Measurements from ENCODE around the gene RNF213. TPM values are rescaled to one million over a fixed set of nuclear protein-coding genes. Genes with fewer than 3 reads are reported as not detected.

Gene RNF213
- total RNA-seq, 1 experiment from 2014 or later: 70.5 TPM

- Mint-ChIP-seq H3K27me3 (ENCODE audit: low read depth) (no peaks in the 10 kb centered on the region), H3K9me3 (no peaks in the 10 kb centered on the region), H3K4me1 (peaks cover 12% of the 10 kb centered on the region), H3K36me3 (peaks cover 10% of the 10 kb centered on the region; the same call in 1 of the 2 replicates), H3K27ac (peak overlapping the region; percentile 29; the same call in 1 of the 2 replicates), H3K4me3 (no peak overlapping the region)
- ATAC-seq (no peak; the same call in 1 of the 2 replicates), DNase-seq (ENCODE audit: low spot score) (no peak)
- ChIA-PET POLR2A (no interaction called here), CTCF (interaction anchor here (1.2 to 2.7 kb wide), 3 partner anchors 78 to 159 kb away, joined by 5 to 13 read pairs (median 7); no protein-coding TSS in a partner anchor)
- TF ChIP-seq RELA (CRISPR knock-in tag; IDR thresholded peaks at IDR 0.05; ENCODE audit: borderline replicate concordance): no peak
- TF ChIP-seq JAZF1 (CRISPR knock-in tag; IDR thresholded peaks at IDR 0.05): no peak
- TF ChIP-seq, protein P1, sequence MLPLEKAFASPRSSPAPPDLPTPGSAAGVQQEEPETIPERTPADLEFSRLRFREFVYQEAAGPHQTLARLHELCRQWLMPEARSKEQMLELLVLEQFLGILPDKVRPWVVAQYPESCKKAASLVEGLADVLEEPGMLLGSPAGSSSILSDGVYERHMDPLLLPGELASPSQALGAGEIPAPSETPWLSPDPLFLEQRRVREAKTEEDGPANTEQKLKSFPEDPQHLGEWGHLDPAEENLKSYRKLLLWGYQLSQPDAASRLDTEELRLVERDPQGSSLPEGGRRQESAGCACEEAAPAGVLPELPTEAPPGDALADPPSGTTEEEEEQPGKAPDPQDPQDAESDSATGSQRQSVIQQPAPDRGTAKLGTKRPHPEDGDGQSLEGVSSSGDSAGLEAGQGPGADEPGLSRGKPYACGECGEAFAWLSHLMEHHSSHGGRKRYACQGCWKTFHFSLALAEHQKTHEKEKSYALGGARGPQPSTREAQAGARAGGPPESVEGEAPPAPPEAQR (CRISPR knock-in tag; IDR thresholded peaks at IDR 0.05): no peak
- TF ChIP-seq FOXP1 (CRISPR knock-in tag; IDR thresholded peaks at IDR 0.05; ENCODE audit: borderline replicate concordance): no peak
- no peak for TF ChIP-seq HMGA2 (CRISPR knock-in tag; IDR thresholded peaks at IDR 0.05)
- TF ChIP-seq ZNF138 (CRISPR knock-in tag; conservative IDR thresholded peaks at IDR 0.05): no peak
- TF ChIP-seq ESRRA (CRISPR knock-in tag; IDR thresholded peaks at IDR 0.05; ENCODE audit: borderline replicate concordance): no peak
Observed at GRCh38 chr17:80283116-80283852, 22.6 kb downstream of the RNF213 start.

- no peaks in the 10 kb centered on the region for H3K27me3 Mint-ChIP-seq (ENCODE audit: low read depth)
- H3K4me3 Mint-ChIP-seq: no peak overlapping the region
- CTCF ChIA-PET: interaction anchor here (0.6 to 2.7 kb wide), 12 partner anchors 11 to 313 kb away, joined by 3 to 13 read pairs (median 3); partner anchors contain the start of genes GAA, SGSH and SLC26A11
- peaks cover 12% of the 10 kb centered on the region for H3K4me1 Mint-ChIP-seq
- no peaks in the 10 kb centered on the region for H3K9me3 Mint-ChIP-seq
- POLR2A ChIA-PET: interaction anchor here (0.7 kb wide), 1 partner anchor 246 kb away, joined by 4 read pairs; no protein-coding TSS in a partner anchor
- ATAC-seq (peak; percentile 76), DNase-seq (ENCODE audit: low spot score) (peak; percentile 65)
- peaks cover 18% of the 10 kb centered on the region for H3K36me3 Mint-ChIP-seq
- TF ChIP-seq NFE2L1 (CRISPR knock-in tag; IDR thresholded peaks at IDR 0.05) (no peak), MAX (CRISPR knock-in tag; IDR thresholded peaks at IDR 0.05) (peak; percentile 45; the same call in 1 of the 2 replicates)
- TF ChIP-seq, protein P2, sequence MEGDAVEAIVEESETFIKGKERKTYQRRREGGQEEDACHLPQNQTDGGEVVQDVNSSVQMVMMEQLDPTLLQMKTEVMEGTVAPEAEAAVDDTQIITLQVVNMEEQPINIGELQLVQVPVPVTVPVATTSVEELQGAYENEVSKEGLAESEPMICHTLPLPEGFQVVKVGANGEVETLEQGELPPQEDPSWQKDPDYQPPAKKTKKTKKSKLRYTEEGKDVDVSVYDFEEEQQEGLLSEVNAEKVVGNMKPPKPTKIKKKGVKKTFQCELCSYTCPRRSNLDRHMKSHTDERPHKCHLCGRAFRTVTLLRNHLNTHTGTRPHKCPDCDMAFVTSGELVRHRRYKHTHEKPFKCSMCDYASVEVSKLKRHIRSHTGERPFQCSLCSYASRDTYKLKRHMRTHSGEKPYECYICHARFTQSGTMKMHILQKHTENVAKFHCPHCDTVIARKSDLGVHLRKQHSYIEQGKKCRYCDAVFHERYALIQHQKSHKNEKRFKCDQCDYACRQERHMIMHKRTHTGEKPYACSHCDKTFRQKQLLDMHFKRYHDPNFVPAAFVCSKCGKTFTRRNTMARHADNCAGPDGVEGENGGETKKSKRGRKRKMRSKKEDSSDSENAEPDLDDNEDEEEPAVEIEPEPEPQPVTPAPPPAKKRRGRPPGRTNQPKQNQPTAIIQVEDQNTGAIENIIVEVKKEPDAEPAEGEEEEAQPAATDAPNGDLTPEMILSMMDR (IDR thresholded peaks at IDR 0.05): no peak
- peak overlapping the region; percentile 39 for H3K27ac Mint-ChIP-seq
Observed at GRCh38 chr17:80284631-80285030, 24.0 kb downstream of the RNF213 start.

- CTCF ChIA-PET: interaction anchor here (0.7 to 2.7 kb wide), 5 partner anchors 12 to 184 kb away, joined by 3 to 13 read pairs (median 3); partner anchors contain the start of gene GAA
Observed at GRCh38 chr17:80285237-80285920, 24.7 kb downstream of the RNF213 start.

More at GRCh38 chr17:80285237-80285920, 24.7 kb downstream of the RNF213 start:
- DNase-seq (ENCODE audit: low spot score) (no peak), ATAC-seq (no peak)
- POLR2A ChIA-PET: no interaction called here
- Mint-ChIP-seq H3K9me3 (no peaks in the 10 kb centered on the region), H3K4me1 (peaks cover 12% of the 10 kb centered on the region), H3K36me3 (peaks cover 21% of the 10 kb centered on the region), H3K27me3 (ENCODE audit: low read depth) (no peaks in the 10 kb centered on the region), H3K4me3 (no peak overlapping the region), H3K27ac (no peak overlapping the region)
- no peak for TF ChIP-seq SP1 (CRISPR knock-in tag; conservative IDR thresholded peaks at IDR 0.05)
- no peak for TF ChIP-seq TCF7 (CRISPR knock-in tag; IDR thresholded peaks at IDR 0.05; ENCODE audit: low read depth)
- no peak for TF ChIP-seq ZNF232 (CRISPR knock-in tag; IDR thresholded peaks at IDR 0.05)
- no peak for TF ChIP-seq PRDM15 (CRISPR knock-in tag; IDR thresholded peaks at IDR 0.05)
- TF ChIP-seq, protein P1 (CRISPR knock-in tag; IDR thresholded peaks at IDR 0.05): no peak
- no peak for TF ChIP-seq CDX4 (CRISPR knock-in tag; IDR thresholded peaks at IDR 0.05; ENCODE audit: borderline replicate concordance)
- no peak for TF ChIP-seq GRHL2 (CRISPR knock-in tag; IDR thresholded peaks at IDR 0.05; ENCODE audit: insufficient replicate concordance, severe bottlenecking)

Measured in WTC11 (cell line).